CD4-positive, alpha-beta T cell treated with Interferon gamma for 1 hour (primary cell): ENCODE measurements around the gene SEMA3D.

Source experiments
- DNase-seq: peaks from one replicate; pipeline ENCODE4 v3.0.0-alpha.2; 2020

Gene SEMA3D

DNA sequence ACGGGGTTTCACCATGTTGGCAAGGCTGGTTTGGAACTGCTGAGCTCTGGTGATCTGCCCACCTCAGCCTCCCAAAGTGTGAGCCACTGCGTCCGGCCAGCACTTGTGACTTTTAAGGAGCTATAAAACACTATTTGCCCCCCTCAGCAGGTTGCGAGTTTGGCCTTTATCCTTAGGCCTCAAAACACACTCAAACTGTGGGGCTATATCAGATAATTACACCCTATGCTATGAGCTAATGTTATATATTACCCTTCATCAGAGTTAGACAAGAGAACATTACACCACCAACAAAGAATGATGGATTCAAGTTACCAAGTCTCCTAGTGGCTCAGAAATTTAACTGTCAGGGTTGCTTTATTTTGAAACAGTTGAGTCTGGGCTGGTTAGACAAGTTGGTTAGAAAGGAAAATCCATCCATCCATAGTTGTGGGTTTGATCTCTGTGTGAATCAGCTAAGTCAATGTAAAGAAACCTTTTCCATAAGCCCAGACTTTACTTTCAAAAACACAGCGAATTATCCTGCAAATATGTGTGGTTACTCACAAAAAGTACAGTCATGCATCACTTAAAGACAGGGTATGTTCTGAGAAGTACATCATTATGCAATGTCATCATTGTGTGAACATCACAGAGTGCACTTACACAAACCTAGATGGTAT, 115.8 kb downstream of the SEMA3D start:
- no peak for DNase-seq

- DNase-seq: no peak
Observed at GRCh38 chr7:85068799-85069198, 118.1 kb downstream of the SEMA3D start.

- DNase-seq: no peak
Observed at GRCh38 chr7:85067371-85067770, 119.5 kb downstream of the SEMA3D start.

DNA sequence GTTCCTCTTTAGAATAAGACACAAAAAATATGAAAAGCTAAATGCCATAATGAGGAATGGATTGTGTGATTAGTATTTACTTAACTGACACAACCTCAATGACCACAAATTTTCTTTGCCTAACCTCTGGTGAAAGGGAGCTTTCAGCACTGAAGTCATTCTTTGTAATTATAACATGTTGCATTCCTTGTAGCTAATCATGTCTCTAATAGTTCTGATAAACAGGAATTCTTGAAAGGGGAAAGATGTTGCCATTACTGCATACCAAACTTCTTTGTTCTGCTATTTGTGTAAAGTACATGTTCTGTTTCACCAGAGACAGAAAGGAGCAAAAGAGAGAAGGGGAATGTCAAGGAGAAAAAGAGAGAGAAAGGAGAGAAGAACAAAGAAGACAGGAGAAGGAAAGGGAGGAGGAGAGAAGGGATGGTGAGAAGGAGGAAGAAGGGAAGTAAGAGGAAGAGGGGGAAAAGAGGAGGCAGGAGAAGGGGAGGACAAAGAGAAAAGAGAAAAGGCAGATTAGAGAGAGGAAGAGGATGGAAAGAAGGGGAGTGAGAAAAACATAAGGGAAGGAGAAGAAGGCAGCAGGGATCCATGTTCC, 120.9 kb downstream of the SEMA3D start:
- DNase-seq: no peak

- no peak for DNase-seq
Observed at GRCh38 chr7:85065306-85065705, 121.5 kb downstream of the SEMA3D start.

DNA sequence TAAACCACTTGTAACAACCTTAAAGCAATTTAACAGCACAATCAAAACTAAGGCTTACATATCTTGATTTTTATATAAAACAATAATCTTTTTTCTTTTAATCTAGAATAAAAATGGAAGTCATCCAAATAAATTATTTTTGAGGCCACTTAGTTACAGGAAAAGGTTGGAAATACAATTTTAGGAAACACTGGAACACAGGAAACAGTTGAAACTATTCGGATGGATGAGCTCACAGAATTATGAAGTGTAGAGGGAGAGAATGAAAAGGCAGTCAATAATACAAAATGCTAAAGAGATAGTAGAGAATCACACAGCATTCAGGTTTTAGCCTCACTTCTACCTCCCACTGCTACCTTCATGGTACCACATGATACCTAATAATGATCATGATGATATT, 124.2 kb downstream of the SEMA3D start:
- no peak for DNase-seq

DNA sequence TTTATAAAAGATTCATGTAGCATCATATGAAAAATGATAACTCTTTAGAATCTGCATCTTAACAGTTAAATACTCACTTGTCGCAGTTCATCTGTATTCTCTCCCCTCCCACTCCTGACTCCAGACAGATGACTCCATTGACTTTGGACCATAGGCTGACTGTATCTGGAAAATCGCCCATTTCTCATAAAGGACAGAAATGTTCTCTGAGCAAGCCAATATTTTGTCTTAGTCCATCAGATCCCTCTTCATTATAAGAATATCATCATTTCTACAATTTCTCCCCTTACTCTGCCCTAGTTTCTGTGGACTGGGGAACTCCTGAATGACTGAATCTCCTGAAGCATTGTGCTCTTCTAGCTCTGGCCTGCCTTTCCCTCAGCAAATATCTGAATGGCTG, 125.4 kb downstream of the SEMA3D start:
- no peak for DNase-seq

- no peak for DNase-seq
Observed at GRCh38 chr7:85060696-85061095, 126.2 kb downstream of the SEMA3D start.

DNA sequence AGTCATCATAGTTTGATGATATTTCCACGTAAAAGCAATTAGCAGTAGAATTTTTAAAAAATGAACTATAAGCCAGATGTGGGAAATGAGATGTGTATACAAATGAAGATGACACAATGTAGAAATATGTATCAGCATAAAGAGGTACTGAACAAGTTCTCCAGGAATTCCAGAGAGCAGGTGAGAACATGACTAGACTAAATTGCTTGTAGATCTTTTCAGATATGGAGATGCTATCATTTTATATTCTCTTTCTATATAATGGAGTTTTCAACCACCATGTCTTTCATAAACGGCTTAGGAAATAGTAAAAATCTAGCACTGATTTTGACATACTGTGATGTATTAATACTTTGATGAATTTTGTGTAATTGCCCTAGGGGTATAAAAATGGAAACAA, 130.9 kb downstream of the SEMA3D start:
- no peak for DNase-seq

DNA sequence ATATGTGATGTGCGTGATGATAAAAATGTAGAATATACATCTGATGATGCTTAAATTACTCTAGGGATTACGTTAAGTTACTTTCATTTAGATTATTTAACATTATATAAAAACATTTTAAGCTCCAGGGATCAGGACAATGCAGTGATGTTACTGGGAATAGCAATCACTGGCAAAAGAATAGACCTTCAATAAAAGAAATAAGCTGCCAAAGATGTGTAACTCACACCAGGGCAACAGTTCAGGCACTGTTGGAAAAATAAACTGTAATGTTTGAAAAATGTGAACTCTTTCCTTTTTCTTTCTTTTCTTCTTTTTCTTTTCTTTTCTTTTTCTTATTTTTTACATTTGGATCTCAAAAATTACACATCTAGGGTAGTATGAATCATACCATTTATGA, 131.7 kb downstream of the SEMA3D start:
- no peak for DNase-seq

DNA sequence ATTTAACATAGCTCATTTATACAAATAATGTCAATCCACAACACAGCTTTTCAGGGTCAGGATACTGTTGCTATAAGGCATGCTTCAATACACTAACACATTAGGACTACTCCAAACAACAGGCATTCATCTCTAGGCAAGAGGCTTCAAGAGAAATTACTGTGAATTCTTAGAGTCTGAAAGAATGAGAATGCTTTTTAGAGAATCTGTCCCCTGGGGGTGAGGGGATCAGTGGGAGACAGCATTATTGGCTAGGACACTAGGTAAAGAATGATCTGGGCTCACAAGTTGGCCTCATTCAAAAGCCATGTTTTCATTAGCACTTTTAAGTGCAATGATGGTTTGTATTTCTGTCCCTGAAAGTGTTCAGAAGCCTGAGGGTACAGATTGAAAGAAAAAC, 132.6 kb downstream of the SEMA3D start:
- no peak for DNase-seq

GRCh38 chr7:85052894-85053293, 134.0 kb downstream of the SEMA3D start:
- no peak for DNase-seq

DNA sequence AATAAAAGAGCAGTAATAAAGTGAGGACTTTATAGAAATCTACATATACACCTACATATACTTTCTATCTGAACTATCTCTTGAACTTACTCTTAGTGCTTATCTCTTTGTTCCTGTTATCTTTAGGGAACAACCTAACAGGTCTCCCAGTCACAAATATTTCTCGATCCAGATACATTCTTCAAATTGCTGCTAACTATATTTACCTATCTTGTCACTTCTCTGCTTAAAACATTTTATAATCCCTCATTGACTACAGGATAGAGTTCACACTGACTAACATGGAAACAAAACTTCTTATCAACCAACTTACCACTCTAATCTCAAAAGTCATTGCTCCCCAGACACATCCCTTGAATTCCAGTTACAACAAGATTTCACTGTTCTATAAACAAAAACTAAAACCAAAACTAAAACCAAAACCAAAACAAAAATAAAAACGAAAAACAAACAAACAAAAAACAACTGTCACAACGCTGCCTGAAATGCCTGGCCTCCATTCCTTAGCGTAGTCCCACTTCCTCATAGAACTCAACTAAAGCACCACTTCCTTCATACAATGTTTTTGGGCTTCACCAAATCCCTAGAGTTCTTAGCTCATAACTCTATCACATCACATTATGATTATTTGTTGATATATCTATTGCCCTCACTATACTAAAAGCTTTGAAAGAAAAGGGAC, 134.7 kb downstream of the SEMA3D start:
- no peak for DNase-seq

DNA sequence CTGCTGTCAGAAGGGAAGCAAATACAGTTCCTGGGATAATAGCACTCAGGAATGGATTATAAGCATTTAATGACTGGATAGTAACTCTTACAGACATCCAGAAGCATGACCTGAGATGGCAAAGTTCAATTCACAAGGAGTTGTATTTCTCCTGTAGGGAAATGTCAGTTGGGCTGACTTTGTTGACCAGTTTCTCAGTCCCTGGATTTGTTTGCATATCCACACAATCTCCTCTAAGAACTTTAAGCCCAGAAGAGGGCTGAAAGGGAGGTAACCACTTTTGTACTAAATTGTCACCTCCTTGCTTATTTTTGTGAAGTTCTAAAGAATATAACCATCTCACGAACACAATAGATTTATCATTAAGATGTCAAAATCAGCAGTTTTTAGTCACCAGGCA, 140.3 kb downstream of the SEMA3D start:
- DNase-seq: no peak

DNA sequence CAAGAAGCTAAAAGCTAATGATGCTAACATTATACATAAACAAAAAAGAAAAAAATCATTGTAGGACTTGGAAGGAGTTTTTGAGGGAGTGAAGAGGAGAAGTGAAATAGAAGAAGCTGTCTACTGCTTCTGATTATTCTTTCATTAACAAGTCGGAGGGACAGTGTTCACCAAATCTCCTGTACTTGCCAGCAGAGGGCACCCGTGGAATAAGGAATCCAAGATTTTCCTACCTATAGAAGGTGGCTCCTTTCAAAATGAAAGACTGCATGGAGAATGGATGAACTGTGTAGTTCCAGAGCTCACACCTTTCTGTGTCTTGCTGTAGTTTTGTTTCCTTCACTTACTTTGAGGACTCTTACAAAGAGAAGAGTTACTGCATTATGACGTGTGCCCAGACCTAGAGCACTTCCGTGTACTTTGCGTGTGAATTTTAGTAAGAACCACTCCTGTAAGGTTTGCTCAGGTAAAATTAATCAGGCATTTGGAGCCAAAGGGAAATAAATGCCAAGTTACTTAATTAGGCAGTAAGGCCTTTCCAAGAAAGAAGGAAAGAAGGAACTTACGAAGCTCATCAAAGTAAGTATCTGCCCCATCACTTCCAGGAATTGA, 145.1 kb downstream of the SEMA3D start:
- no peak for DNase-seq

DNA sequence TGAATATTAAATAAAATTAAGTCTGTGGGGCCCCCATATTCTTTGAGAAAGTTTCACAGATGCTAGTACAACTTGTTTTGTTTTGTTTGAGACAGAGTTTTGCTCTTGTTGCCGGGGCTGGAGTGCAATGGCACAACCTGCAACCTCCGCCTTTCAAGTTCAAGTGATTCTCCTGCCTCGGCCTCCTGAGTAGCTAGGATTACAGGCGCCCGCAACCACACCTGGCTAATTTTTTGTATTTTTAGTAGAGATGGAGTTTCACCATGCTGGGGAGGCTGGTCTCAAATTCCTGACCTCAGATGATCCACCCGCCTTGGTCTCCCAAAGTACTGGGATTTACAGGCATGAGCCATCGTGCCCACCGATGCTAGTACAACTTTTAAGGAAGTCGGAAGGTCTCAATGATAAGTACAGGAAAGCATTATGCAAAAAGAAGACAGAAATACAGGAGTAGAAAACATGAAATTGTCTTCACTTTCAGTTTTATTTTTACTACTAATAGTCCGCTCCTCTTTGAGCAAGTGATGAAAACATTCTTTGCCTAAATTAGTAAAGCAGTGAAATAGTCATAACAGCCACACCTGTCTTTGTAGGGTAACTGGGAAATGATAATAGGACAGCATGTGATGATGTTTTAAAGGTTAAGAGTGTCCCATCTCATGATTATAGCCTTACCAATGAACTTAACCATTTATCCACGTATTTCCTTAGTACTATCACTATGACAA, 147.5 kb downstream of the SEMA3D start:
- DNase-seq: no peak

DNA sequence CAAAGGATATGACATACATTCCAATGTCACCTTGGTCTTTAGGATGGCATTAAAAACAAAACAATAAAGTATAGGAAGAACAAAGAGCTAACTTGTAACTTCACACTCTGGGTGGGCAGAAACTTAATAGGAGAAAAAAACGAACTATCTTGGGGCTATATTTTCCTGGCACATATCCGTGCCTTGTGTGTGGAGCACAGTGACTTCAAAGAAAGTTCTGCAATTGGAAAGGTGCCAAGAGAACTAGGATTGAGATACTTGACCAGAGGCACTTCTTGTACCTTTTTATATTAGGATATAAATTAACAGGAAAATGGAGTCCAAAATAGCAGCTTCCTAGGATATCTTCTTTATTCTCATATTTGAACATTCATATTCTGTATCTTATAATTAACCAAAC, 148.4 kb downstream of the SEMA3D start:
- no peak for DNase-seq

- DNase-seq: no peak
Observed at GRCh38 chr7:85033263-85033662, 153.6 kb downstream of the SEMA3D start.

- DNase-seq: no peak
Observed at GRCh38 chr7:85031475-85031874, 155.4 kb downstream of the SEMA3D start.

- no peak for DNase-seq
Observed at GRCh38 chr7:85030893-85031292, 156.0 kb downstream of the SEMA3D start.

- DNase-seq: no peak
Observed at GRCh38 chr7:85025312-85025756, 161.5 kb downstream of the SEMA3D start.

DNA sequence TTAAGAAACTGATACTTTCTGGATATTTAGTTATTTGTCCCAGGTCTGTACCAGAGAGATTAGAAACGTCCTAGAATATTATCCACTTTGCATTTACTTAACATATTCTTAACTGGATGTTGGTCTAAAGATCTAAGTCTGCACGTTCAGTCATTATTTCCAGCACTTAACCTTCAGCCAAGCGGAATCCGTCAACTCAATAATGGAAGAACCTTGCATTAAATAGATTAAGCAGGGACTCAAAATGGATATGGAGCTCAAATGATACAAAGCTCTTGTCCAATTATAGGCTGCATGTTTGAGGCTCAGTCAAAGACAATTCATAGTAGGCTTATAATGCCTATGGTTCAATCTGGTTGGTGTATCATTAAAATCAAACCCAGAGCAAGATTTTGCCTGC, 162.9 kb downstream of the SEMA3D start:
- no peak for DNase-seq

DNA sequence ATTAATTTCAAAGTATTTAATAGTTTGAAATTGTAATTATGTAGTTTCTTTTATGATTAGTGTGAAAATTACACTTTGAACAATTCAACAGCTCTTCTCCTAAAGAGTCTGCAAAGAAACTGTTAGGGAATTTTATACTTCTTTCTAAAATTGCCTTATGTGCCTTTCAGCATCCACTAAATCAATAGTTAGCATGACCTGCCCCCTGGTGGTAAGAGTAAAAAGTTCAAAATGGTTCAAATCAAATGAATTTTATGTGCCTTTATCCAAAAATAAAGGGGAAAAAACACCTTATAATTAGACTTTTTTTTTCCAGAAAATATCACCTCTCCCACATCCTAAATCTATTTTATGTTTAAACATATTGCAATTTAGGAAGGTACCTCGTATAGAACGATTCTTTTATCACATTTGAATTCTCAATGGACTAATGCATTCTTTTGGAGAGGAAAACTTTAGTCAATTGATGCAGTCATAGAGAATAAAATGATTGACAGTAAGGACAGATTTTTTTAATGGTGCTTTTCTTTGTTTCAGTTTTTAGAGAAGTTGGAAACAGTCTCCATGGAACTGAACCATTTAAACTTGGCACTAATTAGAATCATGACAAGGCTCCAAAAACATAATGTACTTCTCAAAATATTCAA, 163.7 kb downstream of the SEMA3D start:
- DNase-seq: no peak
